ENCODE data around the gene SHISA5. TPM values are rescaled to one million over a fixed set of nuclear protein-coding genes. Genes with fewer than 3 reads are reported as not detected.

Gene SHISA5
- polyA plus RNA-seq, 3 donors: 147 to 266 (median 242) TPM

DNA sequence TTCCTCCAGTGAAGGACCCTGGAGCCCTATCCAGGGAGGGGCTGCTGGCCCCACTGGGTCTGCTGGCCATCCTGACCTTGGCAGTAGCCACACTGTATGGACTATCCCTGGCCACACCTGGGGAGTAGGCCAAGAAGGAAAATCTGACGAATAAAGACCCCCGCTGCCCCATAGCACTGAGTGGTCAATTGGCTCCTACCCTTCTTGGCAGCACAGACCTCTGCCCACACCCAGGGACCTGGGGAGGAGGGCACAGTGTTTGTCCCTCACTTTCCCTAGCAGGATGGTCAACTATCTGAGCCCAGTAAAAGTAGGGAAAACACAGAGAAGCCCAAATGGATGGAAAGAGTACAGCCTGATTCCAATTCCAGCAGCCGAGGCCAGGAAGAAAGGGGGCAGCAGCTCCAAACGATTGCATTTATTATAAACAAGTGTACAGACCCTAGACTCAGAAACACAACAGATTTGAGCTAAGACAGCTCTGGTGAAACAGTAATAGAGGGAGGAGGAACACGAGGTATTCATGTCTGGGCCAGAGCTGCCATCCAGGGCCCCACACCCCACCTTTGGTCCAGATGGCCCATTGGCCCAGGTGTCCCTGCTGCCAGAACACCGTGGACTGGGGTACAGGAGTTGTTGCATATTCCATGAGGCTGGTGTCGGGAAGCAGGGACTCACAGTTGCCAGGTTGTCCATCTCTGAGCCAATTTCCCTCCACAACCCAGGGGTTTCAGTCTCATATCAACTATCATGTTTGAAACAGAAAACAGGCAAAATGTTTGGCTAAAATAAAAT is 36.3 kb downstream of the SHISA5 start:
- H3K4me3 Mint-ChIP-seq: peak overlapping the region; percentile 86 to 94
- WGBS (ENCODE audit: insufficient coverage): 75% methylated on average over 1 of the region's 7 CpGs
- DNase-seq: no peak
- peaks cover 0 to 2% (median 0%) of the 10 kb centered on the region in 3 donors for H3K27me3 Mint-ChIP-seq (ENCODE audit: low read depth in 3 of 3)
- peak overlapping the region; percentile 97 for H3K4me2 ChIP-seq (replicated peaks; ENCODE audit: extremely low read depth, low read length, poor library complexity, severe bottlenecking)
- H3K4me1 ChIP-seq (ENCODE audit: control insufficient read depth in 1 of 2, insufficient read depth in 2 of 2, low read length in 2 of 2): peaks cover 66 to 70% of the 10 kb centered on the region in 2 donors
- peak overlapping the region; percentile 97 to 100 for H3K27ac ChIP-seq (ENCODE audit: low read depth in 1 of 2, low read length in 2 of 2)
- peaks cover 68% of the 10 kb centered on the region for H3K79me2 ChIP-seq (ENCODE audit: insufficient read depth, low read length)
- peak overlapping the region; percentile 99 for H3K9ac ChIP-seq (ENCODE audit: insufficient read depth, low read length, poor library complexity, severe bottlenecking)
- H3K9me3 ChIP-seq (replicated peaks in 1 of 2; ENCODE audit: control insufficient read depth in 1 of 2, insufficient read depth in 1 of 2, low read length in 2 of 2): no peaks in the 10 kb centered on the region
- H3K36me3 Mint-ChIP-seq: peaks cover 27 to 50% of the 10 kb centered on the region in 2 donors
- intact Hi-C loops (cut with micrococcal nuclease): loop anchor here (5.0 to 10.0 kb wide), 3 partner anchors 80 to 217 kb away; partner anchors contain the start of genes SLC26A6 (in 2 of the 2) and NCKIPSD (in 1 of the 2)
- peaks cover 36 to 44% of the 10 kb centered on the region in 2 donors for H3K36me3 ChIP-seq (replicated peaks in 1 of 2; ENCODE audit: control insufficient read depth in 1 of 2, insufficient read depth in 2 of 2, low read length in 2 of 2)
- H3K4me3 ChIP-seq (replicated peaks in 1 of 3; ENCODE audit: low read depth in 2 of 3, low read length in 3 of 3): peak overlapping the region; percentile 55 to 91 (median 74)
- no peaks in the 10 kb centered on the region for H3K9me3 Mint-ChIP-seq
- H2AFZ ChIP-seq (ENCODE audit: insufficient read depth, low read depth, low read length, poor library complexity, severe bottlenecking): no peak overlapping the region
- peaks cover 53% of the 10 kb centered on the region for H3K4me1 Mint-ChIP-seq
- TF ChIP-seq CTCF (IDR thresholded peaks at IDR 0.05): no peak
- no peaks in the 10 kb centered on the region for H3K27me3 ChIP-seq (ENCODE audit: control insufficient read depth in 2 of 2, insufficient read depth in 2 of 2, low read length in 2 of 2)
- H3K27ac Mint-ChIP-seq: peak overlapping the region; percentile 100
- peaks cover 11% of the 10 kb centered on the region for H4K20me1 ChIP-seq (ENCODE audit: insufficient read depth, low read length)

- intact Hi-C loops (cut with micrococcal nuclease): loop anchor here (5.0 to 10.0 kb wide), 3 partner anchors 80 to 218 kb away; partner anchors contain the start of genes SLC26A6 (in 2 of the 2) and NCKIPSD (in 1 of the 2)
- H3K9me3 ChIP-seq (replicated peaks in 1 of 2; ENCODE audit: control insufficient read depth in 1 of 2, insufficient read depth in 1 of 2, low read length in 2 of 2): no peaks in the 10 kb centered on the region
- H3K4me1 Mint-ChIP-seq: peaks cover 53% of the 10 kb centered on the region
- no peaks in the 10 kb centered on the region for H3K9me3 Mint-ChIP-seq
- peak overlapping the region; percentile 97 for H3K4me2 ChIP-seq (replicated peaks; ENCODE audit: extremely low read depth, low read length, poor library complexity, severe bottlenecking)
- peak overlapping the region; percentile 55 to 91 (median 74) for H3K4me3 ChIP-seq (replicated peaks in 1 of 3; ENCODE audit: low read depth in 2 of 3, low read length in 3 of 3)
- H3K27ac Mint-ChIP-seq: peak overlapping the region; percentile 100
- peaks cover 0 to 2% (median 0%) of the 10 kb centered on the region in 3 donors for H3K27me3 Mint-ChIP-seq (ENCODE audit: low read depth in 3 of 3)
- H3K36me3 ChIP-seq (replicated peaks in 1 of 2; ENCODE audit: control insufficient read depth in 1 of 2, insufficient read depth in 2 of 2, low read length in 2 of 2): peaks cover 36 to 44% of the 10 kb centered on the region in 2 donors
- H3K9ac ChIP-seq (ENCODE audit: insufficient read depth, low read length, poor library complexity, severe bottlenecking): peak overlapping the region; percentile 99
- TF ChIP-seq CTCF (IDR thresholded peaks at IDR 0.05): no peak
- peaks cover 11% of the 10 kb centered on the region for H4K20me1 ChIP-seq (ENCODE audit: insufficient read depth, low read length)
- H3K4me3 Mint-ChIP-seq: peak overlapping the region; percentile 86 to 94
- no peak overlapping the region for H2AFZ ChIP-seq (ENCODE audit: insufficient read depth, low read depth, low read length, poor library complexity, severe bottlenecking)
- 88% methylated on average over 9 of the region's 9 CpGs for WGBS (ENCODE audit: insufficient coverage)
- H3K79me2 ChIP-seq (ENCODE audit: insufficient read depth, low read length): peaks cover 63% of the 10 kb centered on the region
- H3K27me3 ChIP-seq (ENCODE audit: control insufficient read depth in 2 of 2, insufficient read depth in 2 of 2, low read length in 2 of 2): no peaks in the 10 kb centered on the region
- peaks cover 62 to 64% of the 10 kb centered on the region in 2 donors for H3K4me1 ChIP-seq (ENCODE audit: control insufficient read depth in 1 of 2, insufficient read depth in 2 of 2, low read length in 2 of 2)
- H3K36me3 Mint-ChIP-seq: peaks cover 27 to 51% of the 10 kb centered on the region in 2 donors
- H3K27ac ChIP-seq (ENCODE audit: low read depth in 1 of 2, low read length in 2 of 2): peak overlapping the region; percentile 97 to 100
- no peak for DNase-seq
Measured at GRCh38 chr3:48467110-48467454, 36.9 kb downstream of the SHISA5 start.

Data from CD14-positive monocyte (primary cell).